ENCODE measurements around the gene EGLN1. TPM values are rescaled to one million over a fixed set of nuclear protein-coding genes. Genes with fewer than 3 reads are reported as not detected.

The EGLN1 gene
- total and polyA plus RNA-seq, 2 of the 8 experiments (the other 6 are each of a cell fraction or from before 2014, with no cell fraction given), result 4.0 to 6.4 TPM

DNA sequence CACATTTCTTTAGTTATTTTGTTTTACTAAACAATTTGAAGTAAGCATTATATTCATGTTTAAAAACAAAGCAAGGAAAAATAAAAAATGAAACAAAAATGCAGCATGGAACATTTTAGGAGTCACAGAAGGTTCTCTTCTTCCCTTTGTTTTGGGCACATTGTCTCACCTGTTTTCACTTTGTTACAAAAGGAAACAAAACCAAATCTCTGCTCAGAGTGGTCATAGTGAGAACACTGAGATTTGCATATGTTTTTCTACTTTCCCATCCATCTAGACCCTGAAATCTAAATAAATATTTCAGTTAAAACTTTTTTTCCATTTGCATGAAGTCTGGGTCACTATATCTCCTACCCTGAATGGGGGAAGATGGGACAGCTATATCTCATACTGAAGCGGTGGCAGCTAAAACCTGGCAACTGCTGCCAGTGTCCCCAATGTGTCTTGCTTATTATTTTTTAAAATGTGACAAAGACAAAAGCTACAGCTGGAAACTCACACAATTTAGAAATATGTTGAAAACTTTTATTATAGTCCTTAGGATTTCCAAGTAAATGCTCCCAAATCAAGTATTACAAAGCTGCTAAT, 87.9 kb downstream of the EGLN1 start:
- H3K4me3 ChIP-seq (ENCODE audit: extremely low read depth in 1 of 4, insufficient read depth in 2 of 4, low read depth in 3 of 4, low read length in 4 of 4), result peak overlapping the region in 3 of 4 experiments; percentile 26 to 56 (median 26); a peak in 4 of 8 replicates
- H3K27me3 ChIP-seq (replicated peaks in 1 of 4; ENCODE audit: control insufficient read depth in 3 of 4, extremely low read depth in 1 of 4, insufficient read depth in 3 of 4, low read length in 3 of 4), result no peaks in the 10 kb centered on the region
- H2AFZ ChIP-seq (ENCODE audit: low read length), result no peak overlapping the region
- no peak overlapping the region for H3K4ac ChIP-seq (replicated peaks; ENCODE audit: insufficient read length, low read depth, low read length)
- H2BK20ac ChIP-seq (ENCODE audit: low read length), result no peak overlapping the region
- 67% methylated on average over 1 of the region's 1 CpG; no CpG with 5 or more reads in 1 of the 2 experiments for WGBS, 2 experiments (ENCODE audit: extremely low coverage in 1 of 2, insufficient coverage in 1 of 2, insufficient read length in 1 of 2, insufficient replicate concordance in 2 of 2, low coverage in 1 of 2, low lambda C conversion rate in 2 of 2, missing lambda C conversion rate in 1 of 2)
- H3K79me2 ChIP-seq (ENCODE audit: control insufficient read depth in 1 of 2, insufficient read depth in 2 of 2, low read length in 2 of 2), result peaks cover 13 to 52% of the 10 kb centered on the region in 2 experiments
- no peak overlapping the region for H3K18ac ChIP-seq (ENCODE audit: extremely low read depth, low read length)
- no peak overlapping the region for H3K9ac ChIP-seq (replicated peaks in 1 of 4; ENCODE audit: extremely low read depth in 1 of 4, low read depth in 3 of 4, low read length in 3 of 4)
- FAIRE-seq (no peak), DNase-seq (ENCODE audit: low read depth in 1 of 2, low spot score in 2 of 2) (no peak)
- H3K36me3 ChIP-seq (ENCODE audit: control insufficient read depth in 2 of 4, insufficient read depth in 4 of 4, low read length in 3 of 4), result 0 out of 8 replicates have a peak, but pooled peaks cover 0 to 3% (median 0%) of the 10 kb centered on the region in 4 experiments
- ChIA-PET POLR2A (ENCODE audit: partially characterized antibody) (no interaction called here), CTCF (ENCODE audit: partially characterized antibody) (interaction anchor here (1.2 kb wide), 1 partner anchor 17 kb away, joined by 4 read pairs; no protein-coding TSS in a partner anchor)
- no peak overlapping the region for H2BK15ac ChIP-seq (ENCODE audit: low read length)
- no peak overlapping the region for H2BK12ac ChIP-seq (ENCODE audit: low read depth, low read length)
- no peak overlapping the region for H4K5ac ChIP-seq (ENCODE audit: insufficient read length, low read depth, low read length)
- no peak overlapping the region for H2BK5ac ChIP-seq (ENCODE audit: low read depth, low read length)
- H4K91ac ChIP-seq (replicated peaks; ENCODE audit: insufficient read length, low read length), result no peak overlapping the region
- peaks cover 5% of the 10 kb centered on the region in 2 experiments for H4K20me1 ChIP-seq (replicated peaks in 1 of 2; ENCODE audit: control insufficient read depth in 1 of 2, insufficient read depth in 2 of 2, low read length in 2 of 2)
- peaks cover 3 to 14% (median 5%) of the 10 kb centered on the region in 4 experiments for H3K4me1 ChIP-seq (replicated peaks in 1 of 4; ENCODE audit: control insufficient read depth in 3 of 4, insufficient read depth in 4 of 4, low read length in 3 of 4)
- H4K8ac ChIP-seq (ENCODE audit: extremely low read depth, insufficient read depth, low read length), result no peak overlapping the region
- no peak overlapping the region for H2AK5ac ChIP-seq (ENCODE audit: low read depth, low read length)
- peak overlapping the region; percentile 56 to 93 for H3K4me2 ChIP-seq (ENCODE audit: insufficient read depth in 1 of 2, low read depth in 2 of 2, low read length in 2 of 2)
- no peak overlapping the region for H3K27ac ChIP-seq (ENCODE audit: low read depth, low read length)
- H3K23ac ChIP-seq (ENCODE audit: insufficient read length), result no peak overlapping the region
- H3K9me3 ChIP-seq (ENCODE audit: insufficient read depth in 2 of 2, low read depth in 1 of 2, low read length in 1 of 2), result no peaks in the 10 kb centered on the region
- H3K14ac ChIP-seq (ENCODE audit: insufficient read length), result no peak overlapping the region
- no peak overlapping the region for H3K56ac ChIP-seq (replicated peaks; ENCODE audit: insufficient read length, low read depth, low read length)
- peaks cover 20% of the 10 kb centered on the region for H3K23me2 ChIP-seq (ENCODE audit: low read depth, low read length)
- H3K79me1 ChIP-seq (ENCODE audit: low read depth, low read length), result peaks cover 8% of the 10 kb centered on the region; the same call in 1 of the 2 replicates
- H2BK120ac ChIP-seq (replicated peaks; ENCODE audit: low read depth, low read length), result no peak overlapping the region
- no peak for TF ChIP-seq TCF12 (IDR thresholded peaks at IDR 0.05; ENCODE audit: low read depth, low read length)
- no peak for TF ChIP-seq KDM1A (IDR thresholded peaks at IDR 0.05; ENCODE audit: borderline replicate concordance, low read length)
- TF ChIP-seq TBP (IDR thresholded peaks at IDR 0.05; ENCODE audit: low read depth, low read length), result no peak
- no peak for TF ChIP-seq KDM5A (IDR thresholded peaks at IDR 0.05; ENCODE audit: low read length)
- TF ChIP-seq CTBP2 (IDR thresholded peaks at IDR 0.05; ENCODE audit: borderline replicate concordance, insufficient read depth, insufficient read length, low read length), result no peak
- no peak for TF ChIP-seq SAP30 (IDR thresholded peaks at IDR 0.05; ENCODE audit: insufficient read depth, insufficient replicate concordance, low read length)
- TF ChIP-seq BCL11A (IDR thresholded peaks at IDR 0.05; ENCODE audit: low read depth in 2 of 2, low read length in 2 of 2), result no peak
- no peak for TF ChIP-seq CBX5 (IDR thresholded peaks at IDR 0.05; ENCODE audit: low read depth, low read length)
- no peak for TF ChIP-seq CREB1 (IDR thresholded peaks at IDR 0.05)
- no peak for TF ChIP-seq EGR1 (IDR thresholded peaks at IDR 0.05; ENCODE audit: borderline replicate concordance, low read depth, low read length)
- no peak for TF ChIP-seq GABPA (IDR thresholded peaks at IDR 0.05; ENCODE audit: borderline replicate concordance, insufficient read depth, low read length)
- TF ChIP-seq GTF2F1 (IDR thresholded peaks at IDR 0.05; ENCODE audit: borderline replicate concordance, low read depth, low read length), result no peak
- TF ChIP-seq EZH2 (IDR thresholded peaks at IDR 0.05; ENCODE audit: low read depth, low read length, severe bottlenecking), result no peak
- TF ChIP-seq ASH2L (IDR thresholded peaks at IDR 0.05; ENCODE audit: low read length), result no peak

Measured in H1 (cell line).